VCaP (cell line): Measurements from ENCODE around the gene ZNF200.

Experiments used
- H3K27ac ChIP-seq: fragments of 450-650 bp; 2 replicates; pipeline ENCODE4 v1.5.1; 2017
- CTCF ChIP-seq: fragments of 450-650 bp; conservative IDR thresholded peaks from 2 replicates; pipeline ENCODE4 v1.5.1; 2017; ENCODE audit warnings: mild to moderate bottlenecking, moderate library complexity

ZNF200 gene

GRCh38 chr16:3259836-3260235 lies 24.9 kb upstream of the ZNF200 start:
- TF ChIP-seq CTCF = no peak
- no peak overlapping the region for H3K27ac ChIP-seq

- no peak for TF ChIP-seq CTCF
- H3K27ac ChIP-seq = no peak overlapping the region
Measured at GRCh38 chr16:3256866-3257465, 22.0 kb upstream of the ZNF200 start.

- no peak within 1 kb of the TSS for H3K27ac ChIP-seq
- TF ChIP-seq CTCF = no peak
Measured at GRCh38 chr16:3256146-3256865, 21.3 kb upstream of the ZNF200 start, which contains the start of gene MEFV. TSS of gene MEFV (minus strand) at chr16:3256633. CDS start at chr16:3256587, 46 bp downstream.

- no peak for TF ChIP-seq CTCF
- H3K27ac ChIP-seq = no peak overlapping the region
Measured at GRCh38 chr16:3254309-3254708, 19.4 kb upstream of the ZNF200 start.

- TF ChIP-seq CTCF = no peak
- no peak overlapping the region for H3K27ac ChIP-seq
Measured at GRCh38 chr16:3252967-3253366, 18.0 kb upstream of the ZNF200 start.

- no peak overlapping the region for H3K27ac ChIP-seq
- TF ChIP-seq CTCF = no peak
Measured at GRCh38 chr16:3249451-3249850, 14.5 kb upstream of the ZNF200 start.

- H3K27ac ChIP-seq = no peak overlapping the region
- TF ChIP-seq CTCF = no peak
Measured at GRCh38 chr16:3249020-3249419, 14.1 kb upstream of the ZNF200 start.
